Right renal cortex interstitium (tissue), 3 donors: Measurements from ENCODE around the gene LARP1B. TPM values are rescaled to one million over a fixed set of nuclear protein-coding genes. Genes with fewer than 3 reads are reported as not detected.
A peak's percentile ranks its signal among the peaks of the same experiment; 100 is the strongest.
"Not testable (repeated sequence)": the region's sequence is repeated elsewhere in the genome, so short reads cannot be mapped to it uniquely, and the experiment has no call there.

ENCODE experiments used
- DNase-seq, 3 donors: peaks; one replicate each; pipeline ENCODE4 v3.0.0-alpha.2; 2013; ENCODE audit warnings: low read depth in 3 of 3, low spot score in 2 of 3
- polyA plus RNA-seq, 3 donors: library from polyadenylated mRNA; unstranded; fragments of 120-200 nt; gene quantifications; one replicate each; pipeline ENCODE4 v1.2.1, GENCODE V29; 2013; ENCODE audit not compliant: insufficient read length in 3 of 3

Gene LARP1B
- polyA plus RNA-seq, 3 donors: 21.2 to 25.6 (median 23.8) TPM

DNA sequence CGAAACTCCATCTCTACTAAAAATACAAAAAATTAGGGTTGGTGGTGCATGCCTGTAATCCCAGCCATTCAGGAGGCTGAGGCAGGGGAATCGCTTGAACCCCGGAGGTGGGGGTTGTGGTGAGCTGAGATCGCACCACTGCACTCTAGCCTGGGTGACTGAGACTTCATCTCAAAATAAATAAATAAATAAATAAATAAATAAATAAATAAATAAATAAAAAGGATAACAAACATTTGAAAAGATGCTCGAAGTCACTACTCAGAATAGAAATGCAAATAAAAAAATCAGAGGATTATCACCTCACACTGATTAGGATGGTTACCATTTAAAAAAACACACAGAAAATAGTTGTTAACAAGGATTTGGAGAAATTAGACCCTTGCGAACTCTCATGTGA, 73.8 kb downstream of the LARP1B start:
- DNase-seq: no peak

DNA sequence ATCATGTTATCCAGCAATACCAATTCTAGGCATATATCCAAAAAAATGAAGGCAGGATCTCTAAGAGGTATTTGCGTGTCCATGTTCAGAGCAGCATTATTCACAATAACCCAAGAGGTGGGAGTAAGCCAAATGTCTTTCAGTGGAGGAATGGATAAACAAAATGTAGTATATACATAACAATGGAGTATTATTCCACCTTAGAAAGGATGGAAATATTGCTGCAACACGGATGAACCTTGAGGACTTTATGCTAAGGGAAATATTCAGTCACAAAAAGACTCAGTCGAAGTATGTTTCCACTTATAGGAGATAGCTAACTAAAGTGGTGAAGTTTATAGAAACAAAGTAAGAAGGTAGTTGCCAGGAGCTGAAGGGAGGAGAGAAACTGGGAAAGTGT, 74.3 kb downstream of the LARP1B start:
- no peak for DNase-seq

DNA sequence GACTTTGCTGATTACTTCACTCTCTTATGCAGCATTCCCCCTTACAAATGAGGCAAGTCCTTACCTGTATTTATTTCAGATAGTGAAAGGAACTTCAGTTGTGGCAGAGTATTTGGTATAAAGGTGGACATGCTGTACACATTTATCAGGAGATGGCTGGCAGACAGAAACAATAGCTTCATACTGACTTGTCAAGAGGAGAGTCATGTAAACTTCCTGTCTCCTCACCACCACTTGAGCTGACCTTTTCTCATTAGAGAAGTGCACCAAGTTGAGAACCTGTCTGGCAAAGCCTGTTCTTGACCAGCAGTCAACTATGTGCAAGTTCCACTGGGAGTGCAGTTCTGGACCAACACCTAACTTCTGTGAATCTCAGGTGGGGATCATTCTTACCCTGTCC, 80.8 kb downstream of the LARP1B start:
- no peak for DNase-seq

DNA sequence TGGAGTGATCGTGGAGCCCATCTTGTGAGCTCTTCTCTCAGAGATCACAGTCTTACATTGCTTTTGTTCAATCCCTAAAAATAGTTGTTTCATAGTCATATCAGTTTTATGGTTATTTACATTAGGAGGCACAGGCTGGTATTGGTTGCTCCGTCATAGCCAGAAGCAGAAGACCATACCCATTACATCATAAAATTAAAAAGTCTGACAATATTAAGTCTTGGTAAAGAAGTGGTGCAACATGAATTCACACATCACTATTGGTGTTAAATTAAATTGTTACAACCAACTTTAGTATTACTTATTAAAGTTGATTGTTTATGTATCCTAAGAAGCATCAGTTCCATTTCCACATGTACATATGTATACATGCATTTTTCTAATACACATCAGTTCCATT, 84.6 kb downstream of the LARP1B start:
- DNase-seq: no peak

DNA sequence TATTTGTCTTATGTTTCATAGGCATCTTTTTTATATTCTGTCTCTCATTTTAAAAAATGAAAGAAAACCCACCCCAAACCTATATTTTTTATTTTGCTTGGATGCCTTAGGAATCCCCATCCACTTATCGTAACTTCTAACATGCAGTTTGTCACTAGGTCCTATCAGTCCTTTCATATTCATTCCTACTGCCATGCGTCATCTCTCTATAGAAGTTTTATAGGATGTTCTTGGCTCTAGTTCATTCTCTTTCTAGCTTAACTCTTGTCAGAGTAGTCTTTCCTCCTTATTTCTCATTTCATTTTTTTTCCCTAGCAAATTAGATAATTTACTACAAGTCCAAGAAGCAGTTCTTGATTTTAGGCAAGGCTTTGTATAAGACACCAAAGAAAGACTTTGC, 92.7 kb downstream of the LARP1B start:
- DNase-seq: no peak

DNA sequence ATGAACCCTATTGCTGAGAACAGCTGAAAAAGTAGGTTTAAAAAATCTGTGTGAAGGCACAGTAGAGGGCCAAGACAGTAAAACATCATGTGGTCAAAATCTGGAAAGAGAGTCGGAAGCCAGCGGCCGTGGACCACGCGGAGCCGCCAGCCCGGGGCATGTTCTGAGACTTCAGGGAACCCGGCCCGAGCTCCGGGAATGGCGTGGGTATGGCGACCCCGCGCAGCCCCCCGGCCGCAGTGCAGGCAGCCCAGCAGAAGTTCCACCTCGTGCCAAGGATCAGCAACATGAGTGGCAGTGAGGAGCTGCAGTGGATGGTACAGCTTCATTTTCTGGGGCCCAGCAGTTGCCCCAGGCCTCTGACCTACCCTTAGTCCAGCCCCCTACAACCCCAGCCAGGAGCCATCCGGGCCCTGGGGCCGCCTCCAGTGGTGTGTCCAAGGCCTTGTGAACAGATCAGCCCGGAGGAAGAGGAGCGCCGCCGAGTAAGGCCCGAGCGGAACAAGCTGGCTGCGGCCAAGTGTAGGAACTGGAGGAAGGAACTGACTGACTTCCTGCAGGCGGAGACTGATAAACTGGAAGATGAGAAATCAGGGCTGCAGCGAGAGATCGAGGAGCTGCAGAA, 94.2 kb downstream of the LARP1B start:
- no peak for DNase-seq

DNA sequence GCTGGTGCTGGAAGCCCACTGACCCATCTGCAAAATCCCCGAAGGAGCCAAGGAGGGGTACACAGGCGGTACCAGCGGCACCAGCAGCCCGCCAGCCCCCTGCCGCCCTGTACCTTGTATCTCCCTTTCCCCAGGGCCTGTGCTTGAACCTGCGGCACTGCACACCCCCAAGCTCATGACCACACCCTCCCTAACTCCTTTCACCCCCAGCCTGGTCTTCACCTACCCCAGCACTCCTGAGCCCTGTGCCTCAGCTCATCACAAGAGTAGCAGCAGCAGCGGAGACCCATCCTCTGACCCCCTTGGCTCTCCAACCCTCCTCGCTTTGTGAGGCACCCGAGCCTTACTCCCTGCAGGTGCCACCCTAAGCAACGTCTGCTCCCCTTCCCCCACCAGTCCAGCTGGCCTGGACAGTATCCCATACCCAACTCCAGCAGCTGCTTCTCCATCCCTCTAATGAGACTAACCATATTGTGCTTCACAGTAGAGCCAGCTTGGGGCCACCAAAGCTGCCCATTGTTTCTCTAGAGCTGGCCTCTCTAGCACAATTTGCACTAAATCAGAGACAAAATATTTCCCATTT, 94.9 kb downstream of the LARP1B start:
- DNase-seq: no peak

DNA sequence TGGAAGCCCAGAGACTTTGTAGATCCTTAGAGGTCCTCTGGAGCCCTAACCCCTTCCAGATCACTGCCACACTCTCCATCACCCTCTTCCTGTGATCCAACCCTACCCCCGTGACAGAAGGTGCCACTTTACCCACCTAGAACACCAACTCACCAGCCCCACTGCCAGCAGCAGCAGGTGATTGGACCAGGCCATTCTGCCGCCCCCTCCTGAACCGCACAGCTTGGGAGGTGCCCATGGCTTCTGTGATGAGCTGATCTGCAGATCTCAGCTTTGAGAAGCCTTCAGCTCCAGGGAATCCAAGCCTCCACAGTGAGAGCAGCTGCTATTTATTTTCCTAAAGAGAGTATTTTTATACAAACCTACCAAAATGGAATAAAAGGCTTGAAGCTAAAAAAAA, 95.4 kb downstream of the LARP1B start:
- DNase-seq: not testable (repeated sequence)

DNA sequence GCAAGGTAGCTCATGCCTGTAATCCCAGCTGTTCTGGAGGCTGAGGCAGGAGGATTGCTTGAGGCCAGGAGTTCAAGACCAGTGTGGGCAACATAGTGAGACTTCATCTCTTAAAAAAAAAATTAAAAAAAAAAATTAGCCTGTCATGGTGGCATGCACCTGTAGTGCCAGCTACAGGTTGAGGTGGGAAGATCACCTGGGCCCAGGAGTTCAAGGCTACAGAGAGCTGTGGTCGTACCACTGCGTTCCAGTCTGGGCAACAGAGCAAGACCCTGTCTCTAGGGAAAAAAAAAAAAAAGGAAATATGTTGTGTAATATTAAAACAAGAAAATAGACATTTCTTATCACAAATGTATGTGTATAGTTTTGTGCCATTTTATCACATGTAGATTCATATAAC, 97.8 kb downstream of the LARP1B start:
- no peak for DNase-seq

DNA sequence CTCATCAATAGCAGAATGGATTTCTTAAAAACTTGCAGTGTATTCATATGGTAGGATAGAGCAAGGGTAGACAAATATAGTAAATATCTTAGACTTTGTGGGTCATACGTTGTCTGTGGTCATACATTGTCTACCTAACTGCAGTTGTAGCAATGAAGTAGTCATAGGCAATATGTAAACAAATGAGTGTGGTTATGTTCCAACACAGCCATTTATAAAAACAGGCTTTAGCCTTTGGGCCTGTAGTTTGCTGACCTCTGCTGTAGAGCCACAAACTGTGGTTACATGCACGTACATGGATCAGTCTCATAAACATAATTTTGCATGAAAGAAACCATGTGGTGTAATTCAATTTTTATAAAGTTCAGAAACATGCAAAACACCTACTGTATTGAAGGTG, 98.9 kb downstream of the LARP1B start:
- DNase-seq: no peak

DNA sequence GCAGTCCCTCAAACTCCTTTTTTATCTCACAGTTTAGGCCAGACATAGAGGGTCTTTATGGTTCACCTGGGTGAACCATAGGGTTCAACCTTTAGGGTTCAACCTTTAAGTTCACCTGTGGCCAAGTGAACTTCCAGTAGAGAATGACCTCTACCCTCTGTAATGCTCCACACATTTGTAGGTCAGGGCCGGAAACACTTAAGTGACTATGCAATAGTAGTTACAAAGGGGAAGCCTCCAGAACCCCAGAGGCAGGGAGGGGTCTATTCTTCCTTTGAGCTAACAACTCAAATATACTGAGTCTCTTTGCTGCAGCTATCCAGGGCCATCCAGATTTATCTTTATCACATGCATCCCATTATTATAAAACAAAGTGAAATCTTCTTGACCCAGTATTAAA, 100.0 kb downstream of the LARP1B start:
- no peak for DNase-seq

DNA sequence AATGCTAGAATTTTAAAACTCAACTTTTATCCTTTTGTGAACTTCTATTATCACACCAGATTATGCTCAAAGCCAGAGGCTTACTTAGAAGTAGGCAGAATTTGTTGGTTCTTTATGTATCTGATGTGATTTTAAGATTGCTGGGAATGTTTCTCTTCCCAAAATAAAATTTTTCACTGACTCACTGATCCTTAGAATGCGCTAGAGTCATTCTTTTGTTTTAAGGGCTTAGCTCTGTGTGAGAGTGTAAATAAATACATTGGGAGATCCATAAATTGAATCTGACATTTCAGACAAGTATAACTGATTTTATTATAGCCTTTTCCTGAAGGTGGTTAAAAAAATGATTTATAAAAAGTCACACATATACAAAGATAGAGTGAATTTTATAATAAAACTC, 101.3 kb downstream of the LARP1B start:
- DNase-seq: no peak

DNA sequence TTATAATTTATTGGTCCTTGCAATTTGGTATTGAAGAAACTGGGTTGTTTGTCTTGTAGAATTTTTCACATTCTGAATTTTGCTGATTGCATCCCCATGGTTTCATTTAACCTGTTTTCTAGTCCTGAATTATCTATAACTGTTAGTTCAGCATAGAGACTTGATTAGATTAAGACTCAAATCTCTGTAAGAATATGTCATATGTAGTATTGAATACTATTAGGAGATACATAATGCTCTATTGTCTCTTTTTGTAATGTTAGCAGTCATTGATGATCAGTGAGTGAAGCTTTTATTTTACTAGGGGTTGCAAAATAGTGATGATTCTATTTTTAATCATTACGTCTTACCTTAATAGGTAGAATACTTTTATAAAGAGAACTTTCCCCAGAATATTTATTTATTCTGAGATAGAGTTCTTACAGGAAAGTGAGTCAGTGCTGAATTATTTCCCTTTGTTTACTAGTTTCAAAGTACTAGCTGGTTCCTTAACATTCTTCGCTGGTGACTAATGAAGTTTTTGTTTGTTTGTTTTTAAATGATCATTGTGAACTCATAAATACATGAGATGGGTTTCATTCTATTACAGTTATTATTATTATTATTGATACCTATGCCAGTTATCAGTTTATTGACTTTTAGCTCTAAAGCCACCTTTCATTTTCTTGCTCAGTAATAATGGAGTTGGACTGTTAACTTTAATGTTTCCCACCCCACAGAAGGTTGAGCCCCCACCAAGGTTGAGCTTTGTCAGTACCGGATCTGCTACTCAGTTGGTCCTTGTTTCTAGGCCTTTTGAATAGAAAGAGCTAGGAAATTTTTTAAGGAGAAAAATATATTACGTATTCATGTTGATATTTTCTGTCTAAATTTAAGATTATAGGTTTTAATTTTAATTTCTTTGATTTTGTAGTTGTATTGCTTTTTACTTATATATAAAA, 102.3 kb downstream of the LARP1B start:
- DNase-seq: no peak

DNA sequence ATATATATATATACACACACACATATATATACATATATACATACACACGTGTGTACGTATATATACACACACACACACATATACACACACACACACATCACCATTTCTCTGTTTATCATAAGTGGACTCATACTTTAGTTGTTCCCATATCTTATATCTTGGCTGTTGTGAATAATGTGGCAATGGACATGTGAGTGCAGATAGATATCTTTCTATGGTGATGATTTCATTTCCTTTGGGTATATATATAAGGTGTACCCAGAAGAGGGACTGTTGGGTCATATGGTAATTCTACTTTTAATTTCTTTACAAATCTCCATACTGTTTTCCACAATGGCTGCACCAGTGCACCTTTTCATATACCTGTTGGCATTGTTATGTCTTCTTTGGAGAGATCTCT, 105.9 kb downstream of the LARP1B start:
- no peak for DNase-seq

DNA sequence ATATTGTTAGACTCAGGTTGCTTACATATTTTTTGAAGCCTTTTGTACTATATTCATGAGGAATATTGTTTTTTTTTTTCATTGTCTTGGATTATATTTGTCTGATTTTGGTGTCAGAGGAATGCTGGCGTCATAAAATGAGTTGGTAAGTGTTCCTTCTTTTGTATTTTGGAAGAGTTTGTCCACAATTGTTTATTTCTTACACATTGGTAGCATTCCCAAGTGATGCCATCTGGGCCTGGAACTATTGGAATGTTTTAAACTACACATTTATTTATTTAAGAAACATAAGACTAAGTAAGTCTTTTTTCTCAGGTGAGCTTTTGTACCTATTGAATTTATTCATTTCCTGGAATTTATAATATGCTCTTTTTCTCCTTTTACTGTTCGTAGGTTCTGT, 107.6 kb downstream of the LARP1B start:
- no peak for DNase-seq

DNA sequence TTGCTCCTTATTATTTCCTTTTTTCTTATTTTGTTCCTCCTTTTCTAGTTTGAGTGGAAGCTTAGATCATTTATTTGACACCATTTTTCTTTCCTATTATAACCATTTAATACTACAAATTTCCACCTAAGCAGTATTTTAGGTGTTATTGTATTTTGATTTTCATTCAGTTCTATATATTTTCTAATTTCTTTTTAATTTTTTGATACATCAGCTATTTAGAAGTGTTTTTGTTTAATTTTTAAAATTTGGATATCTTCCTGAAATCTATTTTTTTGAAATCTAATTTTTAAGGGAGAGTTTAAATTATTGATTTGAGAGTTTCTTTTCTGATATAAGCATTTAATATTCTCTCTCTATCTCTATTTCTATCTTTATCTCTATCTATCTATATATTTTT, 108.1 kb downstream of the LARP1B start:
- no peak for DNase-seq

DNA sequence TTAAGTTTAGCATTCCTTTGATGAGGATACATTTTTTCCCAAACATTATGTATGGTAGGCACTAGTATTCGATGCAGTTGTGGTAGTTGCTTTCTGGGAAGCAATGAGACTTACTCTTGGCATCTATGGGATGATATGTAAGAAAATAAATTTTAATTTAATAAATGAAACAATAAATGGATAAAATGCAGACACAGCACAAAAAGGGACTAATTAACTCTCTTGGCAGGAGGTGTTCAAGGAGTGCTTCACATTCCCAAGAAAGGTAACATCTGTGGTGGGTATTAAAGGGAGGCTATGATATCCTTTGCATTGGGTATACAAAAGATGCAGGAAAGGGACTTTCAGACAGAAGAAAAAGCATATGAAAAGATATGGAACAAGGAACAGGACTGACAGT, 115.5 kb downstream of the LARP1B start:
- no peak for DNase-seq

DNA sequence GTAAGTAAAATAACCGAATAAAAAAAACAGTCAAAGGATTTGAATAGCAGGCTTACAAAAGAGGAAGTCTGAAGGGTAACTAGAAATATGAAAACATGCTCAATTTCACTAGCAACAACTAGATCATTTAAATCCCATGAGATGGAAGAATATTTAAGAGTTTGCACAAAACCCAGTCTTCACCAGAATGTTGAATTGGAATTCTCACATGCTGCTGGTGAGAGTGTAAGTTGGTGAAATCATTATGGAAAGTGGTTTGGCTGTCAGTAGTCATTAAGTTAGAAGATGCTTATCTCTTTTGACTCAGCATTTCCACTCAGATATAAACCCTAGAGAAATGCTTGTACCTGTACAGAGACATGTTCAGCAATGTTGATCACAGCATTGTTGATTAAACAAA, 116.4 kb downstream of the LARP1B start:
- DNase-seq: no peak

DNA sequence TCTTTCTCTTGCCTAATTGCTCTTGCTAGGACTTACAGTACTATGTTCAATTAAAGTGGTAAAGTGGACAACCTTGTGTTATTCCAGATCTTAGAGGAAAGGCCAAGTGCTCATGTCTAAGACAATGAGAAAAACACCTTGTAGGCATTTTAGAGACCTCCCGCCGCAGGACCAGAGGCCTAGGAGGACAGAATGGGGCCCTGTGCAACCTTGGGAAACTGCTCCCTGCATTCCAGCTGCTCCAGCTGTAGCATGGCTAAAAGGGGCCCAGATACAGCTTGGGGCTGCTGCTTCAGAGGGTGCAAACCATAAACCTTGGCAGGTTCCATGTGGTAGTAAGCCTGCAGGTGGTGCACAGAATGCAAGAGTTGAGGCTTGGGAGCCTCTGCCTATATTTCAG, 125.5 kb downstream of the LARP1B start:
- DNase-seq: no peak

DNA sequence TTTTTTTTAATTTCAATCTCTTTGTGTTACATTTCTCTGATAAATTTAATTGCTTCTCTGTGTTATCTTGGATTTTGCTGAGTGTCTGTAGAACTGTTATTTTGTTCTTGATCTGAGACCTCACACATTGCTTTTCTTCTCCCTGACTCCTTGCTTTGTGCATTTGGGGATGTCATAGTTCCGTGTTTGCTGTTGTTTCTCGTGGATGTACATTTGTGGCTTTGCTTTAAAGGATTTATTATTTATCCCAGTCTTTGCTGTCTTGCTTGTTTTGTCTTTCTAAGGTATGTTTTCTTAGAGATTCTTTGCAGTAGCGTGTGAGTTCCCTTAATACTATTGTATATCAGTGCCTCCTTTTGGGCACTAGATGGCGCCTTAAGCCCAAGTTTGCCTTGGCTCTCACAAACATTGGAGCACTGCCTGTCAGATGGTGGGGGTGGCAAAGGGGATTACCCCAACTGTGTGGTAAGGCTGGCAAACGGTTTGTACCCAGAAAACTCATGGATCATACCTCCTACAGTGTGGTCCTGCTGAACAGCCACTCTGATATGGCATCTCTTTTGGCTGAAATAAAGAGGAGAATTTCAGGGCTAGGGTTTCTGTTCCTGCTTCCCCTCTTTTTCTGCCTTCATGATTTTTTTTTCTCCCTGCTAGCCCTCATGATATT, 130.1 kb downstream of the LARP1B start:
- peak; percentile 40 to 56 (median 53) for DNase-seq
